Upper lobe of left lung (tissue), 6 donors: ENCODE data around the gene CDH20. TPM values are rescaled to one million over a fixed set of nuclear protein-coding genes. Genes with fewer than 3 reads are reported as not detected.

Experiments used
- ATAC-seq, 2 donors: fragments of 200-7000 bp; cut with Tn5 transposase; one replicate each; pipeline ENCODE4 v1.9.1; 2022; ENCODE audit warnings: mild to moderate bottlenecking in 2 of 2, moderate library complexity in 2 of 2; ENCODE audit not compliant: low FRiP score in 2 of 2
- DNase-seq, 2 donors: peaks; one replicate each; pipeline ENCODE4 v3.0.0-alpha.2; 2019 to 2020
- H3K27ac ChIP-seq, 4 donors: fragments of 200-600 bp; sonication (generic); one replicate each; pipeline ENCODE4 v1.5.1; 2016 to 2019
- H3K27me3 ChIP-seq, 4 donors: fragments of 200-600 bp; sonication (generic); one replicate each; pipeline ENCODE4 v1.5.1; 2017 to 2019
- H3K36me3 ChIP-seq, 4 donors: fragments of 200-600 bp; sonication (generic); one replicate each; pipeline ENCODE4 v1.5.1; 2016 to 2019
- H3K4me1 ChIP-seq, 4 donors: fragments of 200-600 bp; sonication (generic); one replicate each; pipeline ENCODE4 v1.5.1; 2018 to 2019
- H3K4me3 ChIP-seq, 4 donors: fragments of 200-600 bp; sonication (generic); one replicate each; pipeline ENCODE4 v1.5.1; 2017 to 2019; ENCODE audit warnings: mild to moderate bottlenecking in 2 of 4, moderate library complexity in 1 of 4
- H3K9me3 ChIP-seq, 4 donors: fragments of 200-600 bp; sonication (generic); one replicate each; pipeline ENCODE4 v1.5.1; 2018 to 2019
- CTCF ChIP-seq, 6 experiments: fragments of 450-650 bp in 4 of 6; fragments of 200-600 bp in 2 of 6; sonication (generic) in 2 of 6; IDR thresholded peaks; one replicate each; pipeline ENCODE4 v1.5.1; 2016 to 2019; ENCODE audit warnings: antibody characterized with exemption in 6 of 6
- EP300 ChIP-seq, 4 donors: sonication (generic); formaldehyde crosslinking; IDR thresholded peaks; one replicate each; pipeline ENCODE4 v1.5.1; 2017; ENCODE audit warnings: antibody characterized with exemption in 4 of 4, control low read depth in 2 of 4
- POLR2A ChIP-seq, 4 donors: fragments of 450-650 bp; IDR thresholded peaks; one replicate each; pipeline ENCODE4 v1.5.1; 2016 to 2017; ENCODE audit warnings: antibody characterized with exemption in 4 of 4, mild to moderate bottlenecking in 2 of 4
- POLR2AphosphoS5 ChIP-seq, 2 donors: sonication (generic); formaldehyde crosslinking; IDR thresholded peaks; one replicate each; pipeline ENCODE4 v1.5.1; 2017; ENCODE audit warnings: antibody characterized with exemption in 2 of 2
- WGBS, 2 donors: methylation state at CpG; one replicate each; pipeline ENCODE4 v1.1.5; 2017 to 2018; 5-methylcytosine and 5-hydroxymethylcytosine counted together
- total RNA-seq, 6 donors: library from RNA; depleted of rRNA in 4 of 6; stranded (reverse); fragments of >200 nt in 4 of 6; gene quantifications; one replicate each; pipeline versions ENCODE4 v1.1.0 to v1.2.1, GENCODE V29; 2016 to 2021
- donor health status: DM: no; HTN: no; CAD: no; lungs with moderate emphysema.
- donor health status: DM: no; HTN: yes; CAD: no; lungs with severe emphysema.

Gene CDH20
- total RNA-seq, 6 donors from 2014 or later: 0.06 to 0.07 TPM; not detected in 4

- Histone ChIP-seq H3K4me1 (no peaks in the 10 kb centered on the region), H3K9me3 (no peaks in the 10 kb centered on the region), H3K36me3 (no peaks in the 10 kb centered on the region), H3K27me3 (no peaks in the 10 kb centered on the region), H3K27ac (no peak overlapping the region), H3K4me3 (no peak overlapping the region)
- DNase-seq: no peak
- WGBS, 2 donors: 51 to 63% methylated on average over 2 of the region's 2 CpGs
- no peak for ATAC-seq
- TF ChIP-seq EP300 (IDR thresholded peaks at IDR 0.05) (no peak), POLR2AphosphoS5 (IDR thresholded peaks at IDR 0.05) (no peak), POLR2A (IDR thresholded peaks at IDR 0.05) (no peak), CTCF (IDR thresholded peaks at IDR 0.05) (no peak)
Observed at GRCh38 chr18:61388010-61388409, 54.8 kb downstream of the CDH20 start.

- ATAC-seq (no peak), DNase-seq (no peak)
- Histone ChIP-seq H3K9me3 (no peaks in the 10 kb centered on the region), H3K4me1 (no peaks in the 10 kb centered on the region), H3K27me3 (no peaks in the 10 kb centered on the region), H3K4me3 (no peak overlapping the region), H3K36me3 (no peaks in the 10 kb centered on the region), H3K27ac (no peak overlapping the region)
- TF ChIP-seq POLR2AphosphoS5 (IDR thresholded peaks at IDR 0.05) (no peak), CTCF (IDR thresholded peaks at IDR 0.05) (no peak), EP300 (IDR thresholded peaks at IDR 0.05) (no peak), POLR2A (IDR thresholded peaks at IDR 0.05) (no peak)
Observed at GRCh38 chr18:61394983-61395382, 61.8 kb downstream of the CDH20 start.

- H3K9me3 ChIP-seq: no peaks in the 10 kb centered on the region
- H3K4me3 ChIP-seq: no peak overlapping the region
- DNase-seq (no peak), ATAC-seq (no peak)
- TF ChIP-seq EP300 (IDR thresholded peaks at IDR 0.05) (no peak), POLR2A (IDR thresholded peaks at IDR 0.05) (no peak), CTCF (IDR thresholded peaks at IDR 0.05) (no peak), POLR2AphosphoS5 (IDR thresholded peaks at IDR 0.05) (no peak)
- no peak overlapping the region for H3K27ac ChIP-seq
- no peaks in the 10 kb centered on the region for H3K36me3 ChIP-seq
- WGBS, 2 donors: 65 to 73% methylated on average over 3 of the region's 3 CpGs
- no peaks in the 10 kb centered on the region for H3K4me1 ChIP-seq
- H3K27me3 ChIP-seq: no peaks in the 10 kb centered on the region
Observed at GRCh38 chr18:61397222-61397621, 64.0 kb downstream of the CDH20 start.

- no peak overlapping the region for H3K4me3 ChIP-seq
- ATAC-seq (no peak), DNase-seq (no peak)
- no peaks in the 10 kb centered on the region for H3K9me3 ChIP-seq
- H3K27me3 ChIP-seq: no peaks in the 10 kb centered on the region
- no peaks in the 10 kb centered on the region for H3K4me1 ChIP-seq
- TF ChIP-seq EP300 (IDR thresholded peaks at IDR 0.05): no peak
- TF ChIP-seq POLR2AphosphoS5 (IDR thresholded peaks at IDR 0.05): no peak
- no peak for TF ChIP-seq POLR2A (IDR thresholded peaks at IDR 0.05)
- no peak for TF ChIP-seq CTCF (IDR thresholded peaks at IDR 0.05)
- no peak overlapping the region for H3K27ac ChIP-seq
- 71 to 75% methylated on average over 4 of the region's 4 CpGs for WGBS, 2 donors
- no peaks in the 10 kb centered on the region for H3K36me3 ChIP-seq
Observed at GRCh38 chr18:61398961-61399705, 65.9 kb downstream of the CDH20 start.
